ENCODE data around the gene RBM3.

RBM3 gene

DNA sequence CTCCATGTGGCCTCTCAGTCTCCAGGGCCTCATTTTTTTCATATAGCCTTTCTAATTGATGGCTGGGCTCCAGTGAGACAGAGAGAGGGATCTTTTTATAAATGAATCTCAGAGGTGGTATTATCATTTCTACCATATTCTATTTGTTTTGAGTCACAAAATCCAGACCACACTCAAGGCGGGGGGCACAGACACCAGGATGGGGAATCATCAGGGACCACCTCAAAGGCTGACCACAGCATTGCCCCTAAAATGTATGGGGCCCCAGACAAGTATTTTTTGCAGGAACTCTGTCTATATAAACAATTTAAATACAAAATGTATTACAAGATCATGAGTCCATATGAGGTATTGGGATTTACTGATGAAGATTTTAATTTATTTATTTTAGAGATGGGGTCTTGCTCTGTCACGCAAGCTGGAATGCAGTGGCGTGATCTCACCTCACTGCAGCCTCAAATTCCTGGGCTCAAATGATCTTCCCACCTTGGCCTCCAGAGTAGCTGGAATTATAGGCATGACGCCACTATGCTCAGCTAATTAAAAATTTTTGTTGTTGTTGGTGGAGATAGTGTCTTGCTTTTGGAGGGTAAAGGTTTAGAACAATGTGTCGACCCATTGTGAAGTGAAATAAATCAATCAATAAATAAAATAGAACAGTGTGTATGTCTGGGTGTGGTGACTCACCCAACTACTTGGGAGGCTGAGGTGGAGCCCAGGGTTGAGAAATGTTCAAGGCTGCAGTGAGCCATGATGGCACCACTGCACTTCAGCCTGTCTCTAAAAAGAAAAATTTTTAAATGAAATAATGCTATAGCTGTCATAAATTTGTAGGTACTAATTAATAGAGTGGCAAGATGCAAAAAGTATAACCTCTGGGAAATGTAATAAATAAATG, 52.4 kb downstream of the RBM3 start:
- no peak for DNase-seq

Measured in effector CD4-positive, alpha-beta T cell (primary cell).